ENCODE results near the gene SOWAHC. TPM values are rescaled to one million over a fixed set of nuclear protein-coding genes. Genes with fewer than 3 reads are reported as not detected.
A peak's percentile ranks its signal among the peaks of the same experiment; 100 is the strongest.

SOWAHC gene
- total and polyA plus RNA-seq, 2 of the 13 experiments (the other 11 are each of a cell fraction or from before 2014, with no cell fraction given) = 21.2 to 22.5 TPM

- TF ChIP-seq ZNF224 (CRISPR knock-in tag; IDR thresholded peaks at IDR 0.05) (0 out of 2 replicates have a peak, but pooled peaks have one; percentile 0), NPAS2 (CRISPR knock-in tag; IDR thresholded peaks at IDR 0.05; ENCODE audit: borderline replicate concordance) (no peak), ZFP37 (CRISPR knock-in tag; IDR thresholded peaks at IDR 0.05; ENCODE audit: borderline replicate concordance) (peak; percentile 95), RARA (CRISPR knock-in tag; IDR thresholded peaks at IDR 0.05) (peak; percentile 45), IRF2 (CRISPR knock-in tag; IDR thresholded peaks at IDR 0.05) (0 out of 2 replicates have a peak, but pooled peaks have one; percentile 43), ATF7-NPFF (CRISPR knock-in tag; IDR thresholded peaks at IDR 0.05; ENCODE audit: low read depth) (peak; percentile 24; the same call in 1 of the 2 replicates), MXD4 (CRISPR knock-in tag; IDR thresholded peaks at IDR 0.05) (0 out of 2 replicates have a peak, but pooled peaks have one; percentile 15), ZNF512 (CRISPR knock-in tag; IDR thresholded peaks at IDR 0.05) (peak; percentile 15; the same call in 1 of the 2 replicates), ZNF788 (CRISPR knock-in tag; IDR thresholded peaks at IDR 0.05; ENCODE audit: borderline replicate concordance) (0 out of 2 replicates have a peak, but pooled peaks have one; percentile 27), ZNF670 (CRISPR knock-in tag; IDR thresholded peaks at IDR 0.05; ENCODE audit: borderline replicate concordance) (peak; percentile 22; the same call in 1 of the 2 replicates), ELF4 (CRISPR knock-in tag; IDR thresholded peaks at IDR 0.05; ENCODE audit: borderline replicate concordance) (0 out of 2 replicates have a peak, but pooled peaks have one; percentile 55), KDM5B (CRISPR knock-in tag; IDR thresholded peaks at IDR 0.05; ENCODE audit: borderline replicate concordance) (peak; percentile 76), HNF4G (IDR thresholded peaks at IDR 0.05; ENCODE audit: borderline replicate concordance, low read depth, low read length) (0 out of 2 replicates have a peak, but pooled peaks have one; percentile 8), HNF4G (CRISPR knock-in tag; IDR thresholded peaks at IDR 0.05; ENCODE audit: borderline replicate concordance, low read depth) (no peak), CERS6 (CRISPR knock-in tag; IDR thresholded peaks at IDR 0.05) (no peak), PHB2 (IDR thresholded peaks at IDR 0.05; ENCODE audit: partially characterized antibody) (no peak)
- TF ChIP-seq, protein P1, sequence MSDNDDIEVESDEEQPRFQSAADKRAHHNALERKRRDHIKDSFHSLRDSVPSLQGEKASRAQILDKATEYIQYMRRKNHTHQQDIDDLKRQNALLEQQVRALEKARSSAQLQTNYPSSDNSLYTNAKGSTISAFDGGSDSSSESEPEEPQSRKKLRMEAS (IDR thresholded peaks at IDR 0.05) = peak; percentile 93
- TF ChIP-seq, protein P2, sequence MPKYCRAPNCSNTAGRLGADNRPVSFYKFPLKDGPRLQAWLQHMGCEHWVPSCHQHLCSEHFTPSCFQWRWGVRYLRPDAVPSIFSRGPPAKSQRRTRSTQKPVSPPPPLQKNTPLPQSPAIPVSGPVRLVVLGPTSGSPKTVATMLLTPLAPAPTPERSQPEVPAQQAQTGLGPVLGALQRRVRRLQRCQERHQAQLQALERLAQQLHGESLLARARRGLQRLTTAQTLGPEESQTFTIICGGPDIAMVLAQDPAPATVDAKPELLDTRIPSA (CRISPR knock-in tag; IDR thresholded peaks at IDR 0.05; ENCODE audit: borderline replicate concordance) = no peak
- TF ChIP-seq, protein P3, sequence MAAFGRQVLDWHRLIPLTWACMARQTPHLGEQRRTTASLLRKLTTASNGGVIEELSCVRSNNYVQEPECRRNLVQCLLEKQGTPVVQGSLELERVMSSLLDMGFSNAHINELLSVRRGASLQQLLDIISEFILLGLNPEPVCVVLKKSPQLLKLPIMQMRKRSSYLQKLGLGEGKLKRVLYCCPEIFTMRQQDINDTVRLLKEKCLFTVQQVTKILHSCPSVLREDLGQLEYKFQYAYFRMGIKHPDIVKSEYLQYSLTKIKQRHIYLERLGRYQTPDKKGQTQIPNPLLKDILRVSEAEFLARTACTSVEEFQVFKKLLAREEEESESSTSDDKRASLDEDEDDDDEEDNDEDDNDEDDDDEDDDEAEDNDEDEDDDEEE (CRISPR knock-in tag; IDR thresholded peaks at IDR 0.05) = peak; percentile 50; the same call in 1 of the 2 replicates
- TF ChIP-seq, protein P4, sequence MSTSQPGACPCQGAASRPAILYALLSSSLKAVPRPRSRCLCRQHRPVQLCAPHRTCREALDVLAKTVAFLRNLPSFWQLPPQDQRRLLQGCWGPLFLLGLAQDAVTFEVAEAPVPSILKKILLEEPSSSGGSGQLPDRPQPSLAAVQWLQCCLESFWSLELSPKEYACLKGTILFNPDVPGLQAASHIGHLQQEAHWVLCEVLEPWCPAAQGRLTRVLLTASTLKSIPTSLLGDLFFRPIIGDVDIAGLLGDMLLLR (CRISPR knock-in tag; IDR thresholded peaks at IDR 0.05) = peak; percentile 41; the same call in 1 of the 2 replicates
Measured at GRCh38 chr2:109645412-109646184, 31.4 kb downstream of the SOWAHC start (continued).
